HepG2 (cell line): ENCODE data around the gene MYO5B. TPM values are rescaled to one million over a fixed set of nuclear protein-coding genes. Genes with fewer than 3 reads are reported as not detected.

Experiments
- ATAC-seq: fragments of 200-7000 bp; cut with Tn5 transposase; 3 replicates; pipeline ENCODE4 v1.9.1; 2020; ENCODE audit warnings: mild to moderate bottlenecking, moderate library complexity
- BruUV-seq: library from RNA; stranded (reverse); fragments of 400-500 nt; replicated peaks from 2 replicates; lab custom pipeline; 2021; lab: Mats Ljungman, UMichigan
- CTCF ChIA-PET: fragments of 300-600 bp; formaldehyde crosslinking; extraction: SDS; loops from one replicate; lab custom pipeline; 2021; ENCODE audit warnings: low total read pairs, inconsistent platforms, low intra/inter-chr PET ratio; lab: Yijun Ruan, JAX
- POLR2A ChIA-PET: fragments of 350-600 bp; sonication (Branson Sonifier 250); formaldehyde crosslinking; loops from one replicate; lab custom pipeline; 2020; ENCODE audit warnings: antibody characterized with exemption, inconsistent platforms; lab: Yijun Ruan, JAX
- DNase-seq: peaks from one replicate; pipeline ENCODE4 v3.0.0-alpha.2; 2015; ENCODE audit warnings: low spot score
- FAIRE-seq: peaks from 3 replicates; lab custom pipeline; 2011; peaks lifted over from hg19 to GRCh38; lab: Jason Lieb, UNC
- H2AFZ ChIP-seq: one replicate; pipeline ENCODE4 v1.6.1; 2011; ENCODE audit warnings: low read length, inconsistent platforms
- H3K27ac ChIP-seq: fragments of 300-600 bp; 3 replicates; pipeline ENCODE4 v1.8.0; 2011; ENCODE audit warnings: mixed run types, mild to moderate bottlenecking, mixed read lengths, low read length, inconsistent platforms; ENCODE audit not compliant: insufficient read depth; ENCODE audit errors: extremely low read length
- H3K27me3 ChIP-seq, 2 experiments: fragments of 200-600 bp in 1 of 2; 2 replicates in 1 of 2; 3 replicates in 1 of 2; pipeline versions ENCODE4 v1.6.0 to v1.8.0; 2011; ENCODE audit warnings: low read length in 2 of 2, mild to moderate bottlenecking in 2 of 2, moderate library complexity in 2 of 2, inconsistent platforms in 1 of 2; ENCODE audit not compliant: insufficient read depth in 2 of 2, control insufficient read depth in 1 of 2
- H3K36me3 ChIP-seq, 2 experiments: fragments of 200-600 bp in 1 of 2; replicated peaks in 1 of 2; 2 replicates in 1 of 2; 3 replicates in 1 of 2; pipeline versions ENCODE4 v1.5.1 to v1.8.0; 2011; ENCODE audit warnings: low read length in 2 of 2, inconsistent platforms in 1 of 2; ENCODE audit not compliant: insufficient read depth in 2 of 2, control insufficient read depth in 1 of 2
- H3K4me1 ChIP-seq: 2 replicates; pipeline ENCODE4 v1.5.1; 2012; ENCODE audit warnings: low read length, inconsistent platforms; ENCODE audit not compliant: insufficient read depth
- H3K4me2 ChIP-seq: 2 replicates; pipeline ENCODE4 v1.6.0; 2011; ENCODE audit warnings: low read depth, low read length, inconsistent platforms
- H3K4me3 ChIP-seq, 3 experiments: fragments of 200-600 bp in 1 of 3; sonication (generic), shearing (Covaris generic) in 1 of 3; replicated peaks in 1 of 3; 2 replicates each; pipeline ENCODE4 v1.5.1; 2011 to 2016; ENCODE audit warnings: low read length in 3 of 3, inconsistent platforms in 2 of 3, low read depth in 2 of 3, mild to moderate bottlenecking in 2 of 3, control low read depth in 1 of 3, mixed read lengths in 1 of 3; ENCODE audit not compliant: insufficient read depth in 1 of 3
- H3K79me2 ChIP-seq: one replicate; pipeline ENCODE4 v1.6.1; 2011; ENCODE audit warnings: low read length, inconsistent platforms; ENCODE audit not compliant: insufficient read depth
- H3K9ac ChIP-seq: 2 replicates; pipeline ENCODE4 v1.6.0; 2011; ENCODE audit warnings: mild to moderate bottlenecking, low read depth, low read length, inconsistent platforms; ENCODE audit not compliant: insufficient read depth
- H3K9me3 ChIP-seq: 2 replicates; pipeline ENCODE4 v1.5.1; 2012; ENCODE audit warnings: mild to moderate bottlenecking, low read length
- H4K20me1 ChIP-seq: 2 replicates; pipeline ENCODE4 v1.6.0; 2011; ENCODE audit warnings: inconsistent platforms, mild to moderate bottlenecking, low read length, moderate library complexity; ENCODE audit not compliant: insufficient read depth
- AGO1 ChIP-seq: fragments of 200-400 bp; formaldehyde crosslinking; IDR thresholded peaks from 2 replicates; pipeline ENCODE4 v1.6.1; 2017; ENCODE audit warnings: mild to moderate bottlenecking, low read depth, low read length, moderate library complexity; ENCODE audit not compliant: poor library complexity, severe bottlenecking
- THAP11 ChIP-seq: IDR thresholded peaks from 2 replicates; pipeline ENCODE4 v1.6.1; 2016; ENCODE audit warnings: missing biosample characterization, missing genetic modification reagents
- YY1 ChIP-seq: IDR thresholded peaks from 2 replicates; pipeline ENCODE4 v1.6.1; 2011; ENCODE audit warnings: low read length, low read depth, moderate library complexity, mild to moderate bottlenecking; ENCODE audit not compliant: insufficient read depth, insufficient replicate concordance
- WGBS: methylation state at CpG from one replicate; pipeline ENCODE4 v1.1.6; 2017; ENCODE audit warnings: low lambda C conversion rate; 5-methylcytosine and 5-hydroxymethylcytosine counted together
- in situ Hi-C: cut with HindIII; loops from 2 replicates; pipeline ENCODE4 v1.10.0; 2017; ENCODE audit warnings: low pct_unique_long_range_greater_than_20kb; ENCODE audit not compliant: extremely low pct_ligation_motif_present
- intact Hi-C: fragments of 100-400 bp; cut with micrococcal nuclease; formaldehyde crosslinking; loops from one replicate; pipeline ENCODE4 v1.10.0; 2022; ENCODE audit not compliant: unreplicated experiment
- polyA plus RNA-seq, 8 experiments: library from polyadenylated mRNA; depleted of rRNA in 3 of 8; stranded (reverse) in 7 of 8; unstranded in 1 of 8; fragments of >200 nt; fragmentation: Illumina TruSeq in 4 of 8; extraction: Trizol in 4 of 8; gene quantifications; 2 replicates each; pipeline versions ENCODE4 v1.2.1 to v1.2.3, GENCODE V29; 2011 to 2016; ENCODE audit warnings: low read depth in 4 of 8, missing spikeins in 1 of 8, mixed read lengths in 1 of 8; ENCODE audit not compliant: insufficient read depth in 1 of 8
- total RNA-seq, 5 experiments: library from RNA; depleted of rRNA; stranded (reverse); fragments of >200 nt; fragmentation: Illumina TruSeq; extraction: Trizol; gene quantifications; 2 replicates each; pipeline ENCODE4 v1.2.3, GENCODE V29; 2016; ENCODE audit warnings: low read depth in 1 of 5
- TF ChIP-seq, protein P1 (sequence below): sonication (generic); formaldehyde crosslinking; IDR thresholded peaks from 2 replicates; pipeline ENCODE4 v1.5.0; 2020; ENCODE audit warnings: mild to moderate bottlenecking, missing genetic modification reagents, moderate library complexity
- TF ChIP-seq, protein P2 (sequence below): sonication (generic); formaldehyde crosslinking; IDR thresholded peaks from 2 replicates; pipeline ENCODE4 v1.4.0; 2020; ENCODE audit warnings: missing genetic modification reagents, mild to moderate bottlenecking, borderline replicate concordance

The MYO5B gene
- total and polyA plus RNA-seq, 2 of the 13 experiments (the other 11 are each of a cell fraction or from before 2014, with no cell fraction given), result 13.1 to 24.0 TPM

DNA sequence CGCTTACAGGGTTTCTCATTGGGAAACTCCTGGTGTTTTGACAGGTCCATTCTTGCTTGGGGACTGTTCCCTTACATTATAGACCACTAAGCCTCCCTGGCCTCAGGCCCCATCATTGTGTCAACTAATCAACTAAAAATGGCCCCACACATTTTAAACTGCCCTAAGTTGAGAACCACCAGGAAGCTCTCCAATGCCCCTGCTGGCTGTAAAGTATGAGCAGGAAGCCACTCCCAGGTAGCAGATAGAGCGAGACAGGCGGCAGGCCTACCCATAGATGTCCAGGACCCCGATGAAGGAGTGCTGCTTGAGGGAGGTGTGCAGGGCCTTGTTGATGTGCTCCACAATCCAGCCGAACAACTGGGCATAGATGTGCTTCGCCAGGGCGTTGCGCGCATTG is 220.9 kb downstream of the MYO5B start:
- Histone ChIP-seq H3K4me1 (peaks cover 14% of the 10 kb centered on the region), H3K9ac (no peak overlapping the region), H3K4me3 (no peak overlapping the region), H4K20me1 (no peaks in the 10 kb centered on the region), H3K36me3 (peaks cover 3 to 18% of the 10 kb centered on the region in 2 experiments; a peak in 4 of 5 replicates), H3K4me2 (no peak overlapping the region), H2AFZ (no peak overlapping the region), H3K9me3 (no peaks in the 10 kb centered on the region), H3K27ac (no peak overlapping the region), H3K79me2 (no peaks in the 10 kb centered on the region), H3K27me3 (no peaks in the 10 kb centered on the region)
- 100% methylated on average over 7 of the region's 9 CpGs for WGBS
- DNase-seq (no peak), ATAC-seq (no peak), FAIRE-seq (no peak)
- POLR2A ChIA-PET, result no interaction called here
- CTCF ChIA-PET, result no interaction called here
- TF ChIP-seq YY1 (no peak), AGO1 (no peak), THAP11 (no peak)
- TF ChIP-seq, protein P1, sequence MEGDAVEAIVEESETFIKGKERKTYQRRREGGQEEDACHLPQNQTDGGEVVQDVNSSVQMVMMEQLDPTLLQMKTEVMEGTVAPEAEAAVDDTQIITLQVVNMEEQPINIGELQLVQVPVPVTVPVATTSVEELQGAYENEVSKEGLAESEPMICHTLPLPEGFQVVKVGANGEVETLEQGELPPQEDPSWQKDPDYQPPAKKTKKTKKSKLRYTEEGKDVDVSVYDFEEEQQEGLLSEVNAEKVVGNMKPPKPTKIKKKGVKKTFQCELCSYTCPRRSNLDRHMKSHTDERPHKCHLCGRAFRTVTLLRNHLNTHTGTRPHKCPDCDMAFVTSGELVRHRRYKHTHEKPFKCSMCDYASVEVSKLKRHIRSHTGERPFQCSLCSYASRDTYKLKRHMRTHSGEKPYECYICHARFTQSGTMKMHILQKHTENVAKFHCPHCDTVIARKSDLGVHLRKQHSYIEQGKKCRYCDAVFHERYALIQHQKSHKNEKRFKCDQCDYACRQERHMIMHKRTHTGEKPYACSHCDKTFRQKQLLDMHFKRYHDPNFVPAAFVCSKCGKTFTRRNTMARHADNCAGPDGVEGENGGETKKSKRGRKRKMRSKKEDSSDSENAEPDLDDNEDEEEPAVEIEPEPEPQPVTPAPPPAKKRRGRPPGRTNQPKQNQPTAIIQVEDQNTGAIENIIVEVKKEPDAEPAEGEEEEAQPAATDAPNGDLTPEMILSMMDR (CRISPR knock-in tag), result no peak
- TF ChIP-seq, protein P2, sequence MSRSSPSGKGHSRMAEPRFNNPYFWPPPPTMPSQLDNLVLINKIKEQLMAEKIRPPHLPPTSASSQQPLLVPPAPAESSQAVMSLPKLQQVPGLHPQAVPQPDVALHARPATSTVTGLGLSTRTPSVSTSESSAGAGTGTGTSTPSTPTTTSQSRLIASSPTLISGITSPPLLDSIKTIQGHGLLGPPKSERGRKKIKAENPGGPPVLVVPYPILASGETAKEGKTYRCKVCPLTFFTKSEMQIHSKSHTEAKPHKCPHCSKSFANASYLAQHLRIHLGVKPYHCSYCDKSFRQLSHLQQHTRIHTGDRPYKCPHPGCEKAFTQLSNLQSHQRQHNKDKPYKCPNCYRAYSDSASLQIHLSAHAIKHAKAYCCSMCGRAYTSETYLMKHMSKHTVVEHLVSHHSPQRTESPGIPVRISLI (CRISPR knock-in tag), result no peak
- no TSS peak for BruUV-seq
- in situ Hi-C loops, result no loop called here
- intact Hi-C loops, result loop anchor here (5.0 kb wide), 1 partner anchor 448 kb away; no protein-coding TSS in a partner anchor
